Adrenal gland (tissue), 12 donors: ENCODE results near the gene CNTN4. TPM values are rescaled to one million over a fixed set of nuclear protein-coding genes. Genes with fewer than 3 reads are reported as not detected.

Experiments
- DNase-seq, 7 donors: peaks; one replicate each; pipeline ENCODE4 v3.0.0-alpha.2; 2019 to 2020
- H3K27ac ChIP-seq, 5 donors: fragments of 200-600 bp; sonication (generic) in 4 of 5; 1 replicate in 3 of 5; 2 replicates in 2 of 5; pipeline versions ENCODE4 v1.5.1 to v1.8.0; 2016 to 2020; ENCODE audit warnings: mild to moderate bottlenecking in 1 of 5
- H3K27me3 ChIP-seq: fragments of 200-600 bp; 2 replicates; pipeline ENCODE4 v1.8.0; 2021
- H3K36me3 ChIP-seq, 2 donors: fragments of 200-600 bp; replicated peaks in 1 of 2; 1 replicate in 1 of 2; 2 replicates in 1 of 2; pipeline versions ENCODE4 v1.5.1 to v1.8.0; 2018 to 2022
- H3K4me1 ChIP-seq, 2 donors: fragments of 200-600 bp; replicated peaks in 1 of 2; 1 replicate in 1 of 2; 2 replicates in 1 of 2; pipeline versions ENCODE4 v1.5.1 to v1.8.0; 2018 to 2021
- H3K4me3 ChIP-seq, 4 donors: fragments of 200-600 bp; sonication (generic) in 3 of 4; one replicate each; pipeline ENCODE4 v1.5.1; 2016 to 2018
- H3K9me3 ChIP-seq, 3 donors: fragments of 200-600 bp; sonication (generic) in 1 of 3; replicated peaks in 1 of 3; 1 replicate in 2 of 3; 2 replicates in 1 of 3; pipeline versions ENCODE4 v1.5.1 to v1.8.0; 2016 to 2021
- POLR2A ChIP-seq, 2 donors: fragments of 450-650 bp; IDR thresholded peaks; one replicate each; pipeline ENCODE4 v1.6.1; 2017; ENCODE audit warnings: antibody characterized with exemption in 2 of 2, mild to moderate bottlenecking in 2 of 2, moderate library complexity in 1 of 2
- WGBS, 4 donors: extraction: QIAGEN DNeasy Blood & Tissue Kit in 2 of 4; methylation state at CpG; one replicate each; pipeline versions ENCODE4 v1.1.5 to v1.1.7; 2013 to 2017; 5-methylcytosine and 5-hydroxymethylcytosine counted together
- intact Hi-C, 2 donors: fragments of 100-400 bp; cut with DNase I; formaldehyde crosslinking; loops; one replicate each; pipeline versions ENCODE4 v1.14.1 to v1.15.0; 2022 to 2023
- polyA plus RNA-seq, 3 donors: library from polyadenylated mRNA; stranded (reverse); fragments of 200-250 nt in 2 of 3; fragments of 350-450 nt in 1 of 3; fragmentation: Illumina TruSeq in 1 of 3; extraction: RNeasy Lipid Tissue Mini Kit (QIAGEN cat#74804) in 1 of 3; gene quantifications; one replicate each; pipeline ENCODE4 v1.2.3, GENCODE V29; 2013 to 2014
- total RNA-seq, 9 donors: library from RNA; depleted of rRNA in 4 of 9; stranded (reverse); fragments of >200 nt in 4 of 9; fragments of 120-200 nt in 1 of 9; fragmentation: NEBNext Ultra II Directional in 1 of 9; extraction: Animal tissue kit (Norgen Biotek cat#: 25700) in 1 of 9; gene quantifications; one replicate each; pipeline versions ENCODE4 v1.1.0 to v1.2.4, GENCODE V29; 2013 to 2023
- TF ChIP-seq, protein P1 (sequence below), 6 experiments: fragments of 450-650 bp in 4 of 6; fragments of 200-600 bp in 2 of 6; sonication (generic) in 1 of 6; IDR thresholded peaks; 1 replicate in 5 of 6; 2 replicates in 1 of 6; pipeline versions ENCODE4 v1.5.1 to v1.8.0; 2016 to 2021; ENCODE audit warnings: antibody characterized with exemption in 6 of 6, mild to moderate bottlenecking in 2 of 6, moderate library complexity in 1 of 6
- donor health status: healthy with polysubstance abuse.
- donor health status: Bipolar disorder and iron deficiency.
- donor health status: DM: yes; HTN: yes; CAD: no.
- donor health status: DM: no; HTN: no; CAD: no.
- donor health status: DM: no; HTN: no; CAD: no.
- donor health status: DM: yes; HTN: yes; CAD: no.

CNTN4 gene
- total and polyA plus RNA-seq, 12 donors, result 0.17 to 9.2 (median 1.6) TPM

DNA sequence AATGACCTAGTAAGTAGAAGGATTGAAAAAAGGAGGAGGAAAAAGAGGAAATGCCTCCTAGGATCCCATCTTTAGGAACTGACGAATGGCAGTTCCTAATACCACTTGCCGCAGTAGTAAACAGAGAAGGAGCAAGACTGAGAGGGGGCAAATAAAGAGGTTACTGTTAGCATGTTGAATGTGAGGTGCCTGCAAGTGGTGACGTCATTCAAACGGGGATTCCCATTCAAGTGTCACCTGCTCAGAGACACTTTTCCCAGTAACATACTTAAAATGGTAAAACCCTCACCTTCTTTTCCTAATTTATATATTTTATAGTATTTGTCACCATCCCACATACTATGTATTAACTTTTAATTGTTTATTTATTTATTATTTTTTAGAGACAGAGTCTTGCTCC, 832.6 kb downstream of the CNTN4 start:
- intact Hi-C loops, result no loop called here
- no peak overlapping the region for H3K27ac ChIP-seq
- H3K27me3 ChIP-seq, result no peaks in the 10 kb centered on the region
- H3K4me3 ChIP-seq, result no peak overlapping the region
- DNase-seq, result no peak
- no peaks in the 10 kb centered on the region for H3K9me3 ChIP-seq
- WGBS, 4 donors, result 66 to 87% (median 83%) methylated on average over 4 of the region's 4 CpGs
- H3K36me3 ChIP-seq, result no peaks in the 10 kb centered on the region
- no peak for TF ChIP-seq POLR2A (IDR thresholded peaks at IDR 0.05)
- TF ChIP-seq, protein P1, sequence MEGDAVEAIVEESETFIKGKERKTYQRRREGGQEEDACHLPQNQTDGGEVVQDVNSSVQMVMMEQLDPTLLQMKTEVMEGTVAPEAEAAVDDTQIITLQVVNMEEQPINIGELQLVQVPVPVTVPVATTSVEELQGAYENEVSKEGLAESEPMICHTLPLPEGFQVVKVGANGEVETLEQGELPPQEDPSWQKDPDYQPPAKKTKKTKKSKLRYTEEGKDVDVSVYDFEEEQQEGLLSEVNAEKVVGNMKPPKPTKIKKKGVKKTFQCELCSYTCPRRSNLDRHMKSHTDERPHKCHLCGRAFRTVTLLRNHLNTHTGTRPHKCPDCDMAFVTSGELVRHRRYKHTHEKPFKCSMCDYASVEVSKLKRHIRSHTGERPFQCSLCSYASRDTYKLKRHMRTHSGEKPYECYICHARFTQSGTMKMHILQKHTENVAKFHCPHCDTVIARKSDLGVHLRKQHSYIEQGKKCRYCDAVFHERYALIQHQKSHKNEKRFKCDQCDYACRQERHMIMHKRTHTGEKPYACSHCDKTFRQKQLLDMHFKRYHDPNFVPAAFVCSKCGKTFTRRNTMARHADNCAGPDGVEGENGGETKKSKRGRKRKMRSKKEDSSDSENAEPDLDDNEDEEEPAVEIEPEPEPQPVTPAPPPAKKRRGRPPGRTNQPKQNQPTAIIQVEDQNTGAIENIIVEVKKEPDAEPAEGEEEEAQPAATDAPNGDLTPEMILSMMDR (IDR thresholded peaks at IDR 0.05), result no peak
- H3K4me1 ChIP-seq, result no peaks in the 10 kb centered on the region

DNA sequence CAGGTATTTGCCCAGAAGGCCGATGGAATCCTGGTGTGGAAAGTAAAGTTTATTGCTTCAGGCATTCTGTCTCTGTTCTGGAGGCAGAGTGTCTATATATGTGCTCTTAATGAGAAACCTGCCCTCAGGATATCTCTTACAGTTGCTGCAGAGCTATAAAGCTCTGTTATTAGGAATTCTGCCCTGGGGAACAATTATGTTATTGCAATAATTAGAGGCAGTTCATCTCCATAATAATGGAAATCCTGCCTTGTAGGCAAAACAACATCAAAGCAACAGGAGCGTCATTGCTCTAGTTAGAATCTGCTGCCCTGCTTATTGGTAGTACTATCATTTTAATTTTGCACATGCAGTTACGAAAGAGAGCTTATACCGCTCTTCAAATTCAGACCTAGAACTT, 835.9 kb downstream of the CNTN4 start:
- Histone ChIP-seq H3K4me1 (no peaks in the 10 kb centered on the region), H3K27me3 (no peaks in the 10 kb centered on the region), H3K9me3 (no peaks in the 10 kb centered on the region), H3K4me3 (no peak overlapping the region), H3K36me3 (no peaks in the 10 kb centered on the region), H3K27ac (no peak overlapping the region)
- intact Hi-C loops, result no loop called here
- TF ChIP-seq, protein P1 (IDR thresholded peaks at IDR 0.05), result no peak
- TF ChIP-seq POLR2A (IDR thresholded peaks at IDR 0.05), result no peak
- 85 to 89% (median 87%) methylated on average over 4 of the region's 4 CpGs for WGBS, 4 donors
- no peak for DNase-seq

DNA sequence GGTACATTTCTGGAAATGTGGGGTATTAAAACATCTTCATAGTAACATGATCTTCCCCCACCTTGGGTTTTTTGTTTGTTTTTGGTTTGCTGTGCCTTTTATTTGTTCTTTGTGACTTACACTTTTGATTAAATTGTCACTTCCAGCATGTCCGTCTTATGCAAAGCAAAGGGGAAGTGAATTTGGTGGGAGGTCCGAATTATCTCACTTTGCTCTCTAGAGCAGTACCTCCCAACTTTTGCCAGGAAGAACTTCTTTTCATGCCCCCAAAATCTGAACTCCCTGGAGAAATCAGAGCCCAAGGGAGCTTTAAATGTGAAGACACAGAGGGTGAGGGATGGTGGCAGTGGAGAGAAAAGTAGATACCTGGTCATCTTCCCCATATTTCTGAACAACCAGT, 838.4 kb downstream of the CNTN4 start:
- H3K9me3 ChIP-seq, result no peaks in the 10 kb centered on the region
- no peak overlapping the region for H3K4me3 ChIP-seq
- no peaks in the 10 kb centered on the region for H3K27me3 ChIP-seq
- H3K36me3 ChIP-seq, result no peaks in the 10 kb centered on the region
- no peak for DNase-seq
- H3K27ac ChIP-seq, result no peak overlapping the region
- intact Hi-C loops, result no loop called here
- 60 to 80% (median 67%) methylated on average over 2 of the region's 2 CpGs for WGBS, 4 donors
- H3K4me1 ChIP-seq, result no peaks in the 10 kb centered on the region
- TF ChIP-seq, protein P1 (IDR thresholded peaks at IDR 0.05), result no peak
- no peak for TF ChIP-seq POLR2A (IDR thresholded peaks at IDR 0.05)

DNA sequence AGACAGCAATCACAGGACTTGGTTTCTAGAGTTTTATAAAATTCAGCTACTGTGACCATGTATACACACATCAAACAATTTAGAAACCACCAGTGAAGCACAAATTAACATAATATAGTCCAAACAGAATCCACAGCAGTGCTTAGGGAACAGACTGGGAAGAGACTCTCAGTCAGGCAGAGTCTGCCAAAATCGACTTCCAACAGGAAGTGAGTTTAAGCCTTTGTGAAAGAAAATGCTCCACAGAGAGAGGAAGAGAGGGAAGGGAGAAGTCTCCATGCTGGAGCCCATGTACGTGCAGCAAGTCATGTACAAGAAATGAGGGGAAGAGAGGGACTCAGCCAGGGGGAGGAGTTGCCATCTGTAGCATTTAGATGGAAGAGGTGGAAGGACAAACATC, 838.9 kb downstream of the CNTN4 start:
- Histone ChIP-seq H3K4me1 (no peaks in the 10 kb centered on the region), H3K4me3 (no peak overlapping the region), H3K27ac (no peak overlapping the region), H3K9me3 (no peaks in the 10 kb centered on the region), H3K36me3 (no peaks in the 10 kb centered on the region), H3K27me3 (no peaks in the 10 kb centered on the region)
- no peak for TF ChIP-seq POLR2A (IDR thresholded peaks at IDR 0.05)
- TF ChIP-seq, protein P1 (IDR thresholded peaks at IDR 0.05), result no peak
- DNase-seq, result no peak
- intact Hi-C loops, result no loop called here
- WGBS, 4 donors, result 20 to 32% (median 23%) methylated on average over 2 of the region's 2 CpGs
